Body of pancreas (tissue), 4 donors: Measurements from ENCODE around the gene WDPCP.

Experiments
- POLR2A ChIP-seq, 3 donors: fragments of 450-650 bp; IDR thresholded peaks; one replicate each; pipeline ENCODE4 v1.6.1; 2016; ENCODE audit warnings: antibody characterized with exemption in 3 of 3, mild to moderate bottlenecking in 2 of 3
- TF ChIP-seq, protein P1 (sequence below), 7 experiments: fragments of 450-650 bp in 4 of 7; fragments of 200-600 bp in 3 of 7; sonication (generic) in 3 of 7; IDR thresholded peaks; one replicate each; pipeline ENCODE4 v1.5.1; 2016 to 2019; ENCODE audit warnings: antibody characterized with exemption in 7 of 7

DNA sequence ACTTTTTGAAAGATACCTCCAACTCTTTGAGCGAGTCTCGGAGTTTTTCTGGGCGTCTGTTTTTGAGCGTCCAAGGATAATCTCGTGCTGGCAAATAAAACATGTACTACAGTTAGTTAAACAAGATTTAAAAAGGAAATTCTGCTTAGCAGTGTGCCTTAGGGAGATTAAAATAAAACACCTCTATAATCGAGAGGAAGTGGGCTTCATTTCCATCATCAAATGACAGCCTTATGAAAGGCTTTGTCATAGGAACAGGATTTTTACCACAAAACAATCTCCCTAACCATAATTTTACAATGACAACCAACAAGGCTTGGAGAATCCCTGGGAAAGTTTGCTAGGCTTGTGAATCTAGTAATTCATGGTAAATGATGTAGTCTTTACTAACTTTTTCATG, 103.4 kb downstream of the WDPCP start:
- TF ChIP-seq, protein P1, sequence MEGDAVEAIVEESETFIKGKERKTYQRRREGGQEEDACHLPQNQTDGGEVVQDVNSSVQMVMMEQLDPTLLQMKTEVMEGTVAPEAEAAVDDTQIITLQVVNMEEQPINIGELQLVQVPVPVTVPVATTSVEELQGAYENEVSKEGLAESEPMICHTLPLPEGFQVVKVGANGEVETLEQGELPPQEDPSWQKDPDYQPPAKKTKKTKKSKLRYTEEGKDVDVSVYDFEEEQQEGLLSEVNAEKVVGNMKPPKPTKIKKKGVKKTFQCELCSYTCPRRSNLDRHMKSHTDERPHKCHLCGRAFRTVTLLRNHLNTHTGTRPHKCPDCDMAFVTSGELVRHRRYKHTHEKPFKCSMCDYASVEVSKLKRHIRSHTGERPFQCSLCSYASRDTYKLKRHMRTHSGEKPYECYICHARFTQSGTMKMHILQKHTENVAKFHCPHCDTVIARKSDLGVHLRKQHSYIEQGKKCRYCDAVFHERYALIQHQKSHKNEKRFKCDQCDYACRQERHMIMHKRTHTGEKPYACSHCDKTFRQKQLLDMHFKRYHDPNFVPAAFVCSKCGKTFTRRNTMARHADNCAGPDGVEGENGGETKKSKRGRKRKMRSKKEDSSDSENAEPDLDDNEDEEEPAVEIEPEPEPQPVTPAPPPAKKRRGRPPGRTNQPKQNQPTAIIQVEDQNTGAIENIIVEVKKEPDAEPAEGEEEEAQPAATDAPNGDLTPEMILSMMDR (IDR thresholded peaks at IDR 0.05) = no peak
- TF ChIP-seq POLR2A (IDR thresholded peaks at IDR 0.05) = no peak
